Colonic mucosa (tissue), 4 donors: ENCODE measurements around the gene TET3. TPM values are rescaled to one million over a fixed set of nuclear protein-coding genes. Genes with fewer than 3 reads are reported as not detected.

Experiments used
- DNase-seq: peaks from one replicate; pipeline ENCODE4 v3.0.0-alpha.2; 2020
- H3K27ac ChIP-seq: fragments of 200-600 bp; one replicate; pipeline ENCODE4 v1.8.0; 2021
- H3K27me3 ChIP-seq: fragments of 200-600 bp; one replicate; pipeline ENCODE4 v1.8.0; 2021
- H3K36me3 ChIP-seq: fragments of 200-600 bp; one replicate; pipeline ENCODE4 v1.8.0; 2021
- H3K4me1 ChIP-seq: fragments of 200-600 bp; one replicate; pipeline ENCODE4 v1.8.0; 2021; ENCODE audit warnings: mild to moderate bottlenecking
- H3K4me3 ChIP-seq: fragments of 200-600 bp; one replicate; pipeline ENCODE4 v1.8.0; 2021
- H3K9ac ChIP-seq, 2 donors: one replicate each; pipeline ENCODE4 v1.7.0; 2013; ENCODE audit warnings: control low read depth in 2 of 2, low read depth in 2 of 2, low read length in 2 of 2
- H3K9me3 ChIP-seq: fragments of 200-600 bp; one replicate; pipeline ENCODE4 v1.8.0; 2021
- intact Hi-C: fragments of 100-400 bp; cut with DNase I; formaldehyde crosslinking; loops from one replicate; pipeline ENCODE4 v1.14.1; 2022
- total RNA-seq, 2 donors: library from RNA; stranded (reverse); fragmentation: NEBNext Ultra II Directional in 1 of 2; extraction: Animal tissue kit (Norgen Biotek cat#: 25700) in 1 of 2; gene quantifications; one replicate each; pipeline ENCODE4 v1.2.1, GENCODE V29; 2021
- TF ChIP-seq, protein P1 (sequence below): fragments of 200-600 bp; IDR thresholded peaks from one replicate; pipeline ENCODE4 v1.8.0; 2022; ENCODE audit warnings: antibody characterized with exemption, mild to moderate bottlenecking
- donor health status: healthy.
- donor health status: DM: no; HTN: no; CAD: no.
- donor health status: DM: no; HTN: no; CAD: no.

Gene TET3
- total RNA-seq, 2 donors from 2014 or later: 17.8 to 22.9 TPM

DNA sequence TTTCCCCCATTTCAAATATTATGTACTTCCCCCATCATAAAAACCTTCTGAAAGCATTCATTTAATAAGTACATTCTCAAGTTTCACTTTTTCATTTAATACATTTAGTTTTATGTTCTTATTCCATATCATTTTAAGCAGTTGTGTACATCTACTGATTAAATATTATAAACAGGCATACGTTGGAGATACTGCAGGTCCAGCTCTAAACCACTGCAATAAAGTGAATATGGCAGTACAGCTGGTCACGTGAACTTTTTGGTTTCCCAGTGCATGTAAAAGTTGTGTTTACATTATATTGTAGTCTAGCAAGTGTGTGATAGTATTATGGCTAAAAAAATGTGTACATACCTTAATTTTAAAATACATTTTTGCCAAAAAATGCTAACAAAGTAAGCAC, 48.7 kb downstream of the TET3 start:
- H3K27me3 ChIP-seq: no peaks in the 10 kb centered on the region
- no peak overlapping the region for H3K9ac ChIP-seq
- intact Hi-C loops: no loop called here
- H3K27ac ChIP-seq: peak overlapping the region; percentile 22
- H3K4me3 ChIP-seq: no peak overlapping the region
- peaks cover 19% of the 10 kb centered on the region for H3K4me1 ChIP-seq
- peak; percentile 52 for DNase-seq
- H3K9me3 ChIP-seq: no peaks in the 10 kb centered on the region
- H3K36me3 ChIP-seq: no peaks in the 10 kb centered on the region
- TF ChIP-seq, protein P1, sequence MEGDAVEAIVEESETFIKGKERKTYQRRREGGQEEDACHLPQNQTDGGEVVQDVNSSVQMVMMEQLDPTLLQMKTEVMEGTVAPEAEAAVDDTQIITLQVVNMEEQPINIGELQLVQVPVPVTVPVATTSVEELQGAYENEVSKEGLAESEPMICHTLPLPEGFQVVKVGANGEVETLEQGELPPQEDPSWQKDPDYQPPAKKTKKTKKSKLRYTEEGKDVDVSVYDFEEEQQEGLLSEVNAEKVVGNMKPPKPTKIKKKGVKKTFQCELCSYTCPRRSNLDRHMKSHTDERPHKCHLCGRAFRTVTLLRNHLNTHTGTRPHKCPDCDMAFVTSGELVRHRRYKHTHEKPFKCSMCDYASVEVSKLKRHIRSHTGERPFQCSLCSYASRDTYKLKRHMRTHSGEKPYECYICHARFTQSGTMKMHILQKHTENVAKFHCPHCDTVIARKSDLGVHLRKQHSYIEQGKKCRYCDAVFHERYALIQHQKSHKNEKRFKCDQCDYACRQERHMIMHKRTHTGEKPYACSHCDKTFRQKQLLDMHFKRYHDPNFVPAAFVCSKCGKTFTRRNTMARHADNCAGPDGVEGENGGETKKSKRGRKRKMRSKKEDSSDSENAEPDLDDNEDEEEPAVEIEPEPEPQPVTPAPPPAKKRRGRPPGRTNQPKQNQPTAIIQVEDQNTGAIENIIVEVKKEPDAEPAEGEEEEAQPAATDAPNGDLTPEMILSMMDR: no peak

Other genes starting within 250 kb of the TET3 start
- gene TPRKB, start 247.6 kb upstream of the TET3 start, total RNA-seq: 10 to 100 TPM; 28.2 to 37.5 TPM
- 10 to 100 TPM; 19.1 to 19.2 TPM for gene DUSP11, start 204.8 kb upstream of the TET3 start, total RNA-seq
- not detected for gene C2orf78, start 200.7 kb upstream of the TET3 start, total RNA-seq
- 10 to 100 TPM; 49.5 to 54.7 TPM for gene STAMBP, start 155.9 kb upstream of the TET3 start, total RNA-seq
- gene ACTG2, start 91.9 kb upstream of the TET3 start, total RNA-seq: 1,000 to 10,000 TPM in 1 of 2 donors, 10 to 100 TPM in 1; 25.4 to 1,198 TPM
- gene DGUOK, start 58.0 kb upstream of the TET3 start, total RNA-seq: 10 to 100 TPM; 55.0 to 56.3 TPM
- gene BOLA3, start 163.0 kb downstream of the TET3 start, total RNA-seq: 10 to 100 TPM; 44.8 to 95.1 TPM
- gene MOB1A, start 194.0 kb downstream of the TET3 start, total RNA-seq: 100 to 1,000 TPM; 124 to 160 TPM
- 10 to 100 TPM; 44.9 to 89.2 TPM for gene MTHFD2, start 213.7 kb downstream of the TET3 start, total RNA-seq